PC-9 (cell line): Measurements from ENCODE around the gene PPP4R3B. TPM values are rescaled to one million over a fixed set of nuclear protein-coding genes. Genes with fewer than 3 reads are reported as not detected.

Experiments used
- BruUV-seq: library from RNA; stranded (reverse); fragments of 400-500 nt; replicated peaks from 2 replicates; lab custom pipeline; 2021; lab: Mats Ljungman, UMichigan
- CTCF ChIA-PET: fragments of 300-600 bp; sonication (Branson Sonifier 250); formaldehyde crosslinking; loops from one replicate; lab custom pipeline; 2022; ENCODE audit warnings: antibody characterized with exemption; lab: Charles Lee
- POLR2A ChIA-PET: fragments of 300-600 bp; sonication (Branson Sonifier 250); formaldehyde crosslinking; loops from one replicate; lab custom pipeline; 2022; ENCODE audit warnings: antibody characterized with exemption; ENCODE audit not compliant: unreplicated experiment; lab: Charles Lee
- DNase-seq, 2 experiments: peaks; one replicate each; pipeline versions ENCODE4 v3.0.0 to v3.0.0-alpha.2; 2015 to 2022; ENCODE audit warnings: mixed read lengths in 1 of 2
- H2AFZ ChIP-seq: fragments of 200-600 bp; sonication (generic); 2 replicates; pipeline ENCODE4 v1.8.1; 2017; ENCODE audit warnings: antibody characterized with exemption
- H3F3A ChIP-seq: fragments of 200-600 bp; sonication (generic); 2 replicates; pipeline ENCODE4 v1.8.1; 2017; ENCODE audit warnings: antibody characterized with exemption, mild to moderate bottlenecking, low read depth; ENCODE audit not compliant: insufficient read depth
- H3K27ac ChIP-seq: fragments of 200-600 bp; sonication (generic); 2 replicates; pipeline ENCODE4 v1.6.1; 2016; ENCODE audit warnings: mixed run types
- H3K27me3 ChIP-seq: fragments of 200-600 bp; sonication (generic); 2 replicates; pipeline ENCODE4 v1.6.1; 2016; ENCODE audit warnings: low read depth, mixed run types; ENCODE audit not compliant: insufficient read depth
- H3K36me3 ChIP-seq: fragments of 200-600 bp; sonication (generic); 2 replicates; pipeline ENCODE4 v1.6.1; 2016; ENCODE audit warnings: low read depth, mixed run types
- H3K4me1 ChIP-seq: fragments of 200-600 bp; sonication (generic); replicated peaks from 2 replicates; pipeline ENCODE4 v1.6.1; 2016; ENCODE audit warnings: mixed run types; ENCODE audit not compliant: insufficient read depth
- H3K4me2 ChIP-seq: fragments of 200-600 bp; sonication (generic); 2 replicates; pipeline ENCODE4 v1.6.1; 2017; ENCODE audit warnings: mixed run types
- H3K4me3 ChIP-seq: fragments of 200-600 bp; sonication (generic); 2 replicates; pipeline ENCODE4 v1.6.1; 2016; ENCODE audit warnings: mixed run types
- H3K79me2 ChIP-seq: fragments of 200-600 bp; sonication (generic); 2 replicates; pipeline ENCODE4 v1.6.1; 2017; ENCODE audit warnings: low read depth, mixed run types
- H3K9me2 ChIP-seq: fragments of 200-600 bp; sonication (generic); 2 replicates; pipeline ENCODE4 v1.8.1; 2017; ENCODE audit warnings: mild to moderate bottlenecking; ENCODE audit not compliant: insufficient read depth
- H3K9me3 ChIP-seq: fragments of 200-600 bp; sonication (generic); 2 replicates; pipeline ENCODE4 v1.8.1; 2016; ENCODE audit warnings: low read depth; ENCODE audit not compliant: insufficient read depth
- H4K20me1 ChIP-seq: fragments of 200-600 bp; sonication (generic); 2 replicates; pipeline ENCODE4 v1.8.1; 2017; ENCODE audit not compliant: insufficient read depth
- EZH2 ChIP-seq: fragments of 200-600 bp; sonication (generic); IDR thresholded peaks from 2 replicates; pipeline ENCODE4 v1.8.0; 2017; ENCODE audit warnings: antibody characterized with exemption, low read depth
- intact Hi-C: fragments of 100-400 bp; cut with micrococcal nuclease; formaldehyde crosslinking; loops from one replicate; pipeline ENCODE4 v1.10.0; 2022; ENCODE audit not compliant: unreplicated experiment
- total RNA-seq: library from RNA; stranded (reverse); gene quantifications from 2 replicates; pipeline ENCODE4 v1.2.3, GENCODE V29; 2021
- TF ChIP-seq, protein P1 (sequence below): fragments of 200-600 bp; sonication (generic); conservative IDR thresholded peaks from 2 replicates; pipeline ENCODE4 v1.6.1; 2017; ENCODE audit warnings: mixed run types, antibody characterized with exemption, mild to moderate bottlenecking, moderate library complexity

The PPP4R3B gene
- total RNA-seq, 1 experiment from 2014 or later = 66.2 TPM

DNA sequence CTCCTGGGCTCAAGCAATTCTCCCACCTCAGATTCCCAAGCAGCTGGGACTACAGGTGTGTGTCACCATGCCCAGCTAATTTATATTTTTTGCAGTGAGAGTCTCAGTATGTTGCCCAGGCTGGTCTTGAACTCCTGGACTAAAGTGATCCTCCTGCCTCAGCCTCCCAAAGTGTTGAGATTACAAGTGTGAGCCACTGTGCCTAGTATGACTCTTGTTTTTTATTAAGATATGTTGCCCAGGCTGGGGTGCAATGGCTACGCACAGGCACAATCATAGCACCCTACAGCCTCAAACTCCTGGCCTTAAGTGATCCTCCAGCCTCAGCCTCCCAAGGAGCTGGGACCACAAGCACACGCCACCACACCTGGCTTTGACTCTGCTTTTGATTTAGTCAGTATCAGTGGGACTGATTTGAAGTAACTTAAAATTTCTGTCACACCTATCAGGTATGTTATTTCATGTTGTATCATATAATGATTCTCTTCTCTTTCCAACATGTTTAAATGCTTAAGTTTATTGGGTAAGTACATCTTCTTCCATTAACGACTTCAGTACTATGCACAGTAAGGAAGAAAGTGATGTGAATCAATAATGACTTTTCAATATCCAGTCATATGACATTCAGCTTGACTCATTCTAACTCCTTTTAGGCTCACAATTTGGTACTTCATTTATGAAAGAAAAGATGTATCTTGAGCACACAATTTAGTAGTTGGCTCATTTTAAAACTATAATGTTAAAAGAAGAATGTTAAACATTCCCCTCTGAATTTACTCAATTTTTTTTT lies 6.3 kb downstream of the PPP4R3B start:
- no TSS peak for BruUV-seq

DNA sequence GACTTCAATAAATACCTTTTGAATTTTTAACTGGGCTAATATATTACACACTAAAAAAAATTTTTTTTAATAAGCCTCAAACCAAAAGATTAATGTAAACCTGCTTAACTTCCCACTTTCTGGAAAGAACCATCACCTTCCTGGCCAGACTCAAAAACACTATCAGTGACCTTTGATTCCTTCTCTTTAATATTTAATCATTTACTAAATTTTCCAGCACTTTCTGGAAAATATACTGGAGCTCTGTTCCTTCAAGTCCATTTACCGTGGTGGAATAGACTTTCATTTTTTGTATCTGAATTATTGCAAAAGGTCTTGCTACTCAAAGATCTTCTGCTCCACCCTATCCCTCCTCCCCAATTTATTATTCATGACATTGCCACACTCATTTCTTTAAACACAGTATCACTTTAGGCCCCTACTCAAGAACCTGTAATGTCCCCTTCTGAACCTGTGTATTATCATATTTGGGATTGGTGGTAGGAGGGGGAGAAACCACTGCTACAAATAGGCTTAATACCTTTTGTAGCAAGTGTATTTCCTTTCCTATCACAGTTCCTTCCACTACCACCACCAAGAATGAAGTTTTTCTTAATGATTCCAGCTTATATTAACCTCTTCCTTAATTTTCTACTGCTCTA lies 7.4 kb downstream of the PPP4R3B start:
- Histone ChIP-seq H3F3A (peaks cover 32% of the 10 kb centered on the region; the same call in 1 of the 2 replicates), H3K4me1 (peaks cover 4% of the 10 kb centered on the region), H3K4me3 (no peak overlapping the region), H3K9me2 (no peaks in the 10 kb centered on the region), H3K9me3 (no peaks in the 10 kb centered on the region), H3K4me2 (no peak overlapping the region), H3K79me2 (peaks cover 89% of the 10 kb centered on the region), H4K20me1 (peaks cover 32% of the 10 kb centered on the region), H3K27ac (no peak overlapping the region), H2AFZ (no peak overlapping the region), H3K27me3 (no peaks in the 10 kb centered on the region), H3K36me3 (peaks cover 39% of the 10 kb centered on the region)
- DNase-seq = no peak
- ChIA-PET POLR2A (no interaction called here), CTCF (interaction anchor here (0.6 kb wide), 1 partner anchor 1030 kb away, joined by 4 read pairs; no protein-coding TSS in a partner anchor)
- BruUV-seq = no TSS peak
- intact Hi-C loops = loop anchor here (10.0 kb wide), 1 partner anchor 885 kb away; the partner anchor contains the start of gene EML6
- TF ChIP-seq, protein P1, sequence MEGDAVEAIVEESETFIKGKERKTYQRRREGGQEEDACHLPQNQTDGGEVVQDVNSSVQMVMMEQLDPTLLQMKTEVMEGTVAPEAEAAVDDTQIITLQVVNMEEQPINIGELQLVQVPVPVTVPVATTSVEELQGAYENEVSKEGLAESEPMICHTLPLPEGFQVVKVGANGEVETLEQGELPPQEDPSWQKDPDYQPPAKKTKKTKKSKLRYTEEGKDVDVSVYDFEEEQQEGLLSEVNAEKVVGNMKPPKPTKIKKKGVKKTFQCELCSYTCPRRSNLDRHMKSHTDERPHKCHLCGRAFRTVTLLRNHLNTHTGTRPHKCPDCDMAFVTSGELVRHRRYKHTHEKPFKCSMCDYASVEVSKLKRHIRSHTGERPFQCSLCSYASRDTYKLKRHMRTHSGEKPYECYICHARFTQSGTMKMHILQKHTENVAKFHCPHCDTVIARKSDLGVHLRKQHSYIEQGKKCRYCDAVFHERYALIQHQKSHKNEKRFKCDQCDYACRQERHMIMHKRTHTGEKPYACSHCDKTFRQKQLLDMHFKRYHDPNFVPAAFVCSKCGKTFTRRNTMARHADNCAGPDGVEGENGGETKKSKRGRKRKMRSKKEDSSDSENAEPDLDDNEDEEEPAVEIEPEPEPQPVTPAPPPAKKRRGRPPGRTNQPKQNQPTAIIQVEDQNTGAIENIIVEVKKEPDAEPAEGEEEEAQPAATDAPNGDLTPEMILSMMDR = no peak
- TF ChIP-seq EZH2 = no peak

More for the DNA sequence above, 6.3 kb downstream of the PPP4R3B start:
- Histone ChIP-seq H3K4me1 (peaks cover 9% of the 10 kb centered on the region), H3K9me2 (no peaks in the 10 kb centered on the region), H3K36me3 (peaks cover 43% of the 10 kb centered on the region), H3K79me2 (peaks cover 90% of the 10 kb centered on the region), H3K4me3 (no peak overlapping the region), H3K4me2 (no peak overlapping the region), H3F3A (peaks cover 36% of the 10 kb centered on the region; the same call in 1 of the 2 replicates), H3K27me3 (no peaks in the 10 kb centered on the region), H4K20me1 (peaks cover 31% of the 10 kb centered on the region), H3K27ac (no peak overlapping the region), H3K9me3 (no peaks in the 10 kb centered on the region), H2AFZ (no peak overlapping the region)
- intact Hi-C loops = loop anchor here (10.0 kb wide), 1 partner anchor 886 kb away; the partner anchor contains the start of gene EML6
- ChIA-PET POLR2A (no interaction called here), CTCF (no interaction called here)
- no peak for DNase-seq
- TF ChIP-seq EZH2 = no peak
- TF ChIP-seq, protein P1 = no peak

DNA sequence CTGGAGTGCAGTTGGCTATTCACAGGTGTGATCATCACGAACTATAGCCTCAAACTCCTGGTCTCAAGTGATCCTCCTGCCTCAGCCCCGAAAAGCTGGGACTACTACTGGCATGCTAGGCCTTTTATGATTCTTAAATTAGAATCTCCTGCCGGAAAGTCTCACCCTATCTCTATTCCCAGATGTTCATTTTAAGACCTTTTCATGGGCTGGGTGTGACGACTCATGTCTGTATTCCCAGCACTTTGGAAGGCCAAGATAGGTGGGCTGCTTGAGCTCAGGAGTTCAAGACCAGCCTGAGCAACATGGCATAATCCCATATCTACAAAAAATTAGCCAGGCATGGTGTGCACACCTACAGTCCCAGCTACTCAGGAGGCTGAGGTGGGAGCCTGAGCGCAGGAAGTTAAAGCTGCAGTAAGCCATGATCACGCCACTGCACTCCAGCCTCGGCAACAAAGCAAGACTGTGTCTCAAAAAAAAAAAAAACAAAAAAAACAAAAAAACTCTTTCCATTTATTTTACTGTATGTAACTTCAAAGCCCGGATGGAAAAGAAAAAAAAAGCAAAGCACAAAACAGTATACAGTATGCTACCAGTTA lies 8.1 kb downstream of the PPP4R3B start:
- POLR2A ChIA-PET = no interaction called here
- TF ChIP-seq, protein P1 = no peak
- no peak for TF ChIP-seq EZH2
- intact Hi-C loops = no loop called here

More for the DNA sequence above, 8.1 kb downstream of the PPP4R3B start:
- Histone ChIP-seq H3K9me3 (no peaks in the 10 kb centered on the region), H2AFZ (no peak overlapping the region), H3K27me3 (no peaks in the 10 kb centered on the region), H3K27ac (no peak overlapping the region), H3K9me2 (no peaks in the 10 kb centered on the region), H3K4me1 (no peaks in the 10 kb centered on the region), H3K36me3 (peaks cover 32% of the 10 kb centered on the region), H3F3A (peaks cover 32% of the 10 kb centered on the region; the same call in 1 of the 2 replicates), H3K4me2 (no peak overlapping the region), H4K20me1 (peaks cover 35% of the 10 kb centered on the region), H3K4me3 (no peak overlapping the region), H3K79me2 (peaks cover 89% of the 10 kb centered on the region)
- no TSS peak for BruUV-seq
- no peak for DNase-seq
- CTCF ChIA-PET = interaction anchor here (0.6 kb wide), 1 partner anchor 1029 kb away, joined by 4 read pairs; no protein-coding TSS in a partner anchor
